ENCODE results near the gene PALB2. TPM values are rescaled to one million over a fixed set of nuclear protein-coding genes. Genes with fewer than 3 reads are reported as not detected.

Gene PALB2
- polyA plus RNA-seq, 1 of the 3 experiments (the other 2 are of a cell fraction) = 3.3 TPM

- POLR2A ChIA-PET = no interaction called here
- no peaks in the 10 kb centered on the region; the same call in 1 of the 2 replicates for H4K20me1 ChIP-seq (ENCODE audit: insufficient read depth)
- H3K27ac ChIP-seq (ENCODE audit: low read depth in 2 of 2, low read length in 1 of 2) = no peak overlapping the region
- H3K4me3 ChIP-seq (ENCODE audit: low read depth in 2 of 2, low read length in 1 of 2) = no peak overlapping the region
- H3K9ac ChIP-seq = 0 out of 2 replicates have a peak overlapping the region, but pooled peaks have one; percentile 2
- H3F3A ChIP-seq (replicated peaks; ENCODE audit: insufficient read depth) = peaks cover 2% of the 10 kb centered on the region
- no peaks in the 10 kb centered on the region for H3K9me2 ChIP-seq
- 90% methylated on average over 5 of the region's 5 CpGs for WGBS (ENCODE audit: low lambda C conversion rate)
- H3K27me3 ChIP-seq (ENCODE audit: insufficient read depth) = no peaks in the 10 kb centered on the region
- DNase-seq = no peak
- CTCF ChIA-PET = no interaction called here
- peaks cover 62% of the 10 kb centered on the region for H3K79me2 ChIP-seq (ENCODE audit: insufficient read depth)
- no peaks in the 10 kb centered on the region for H3K9me3 ChIP-seq
- H2AFZ ChIP-seq (ENCODE audit: low read depth) = no peak overlapping the region
- no peak for TF ChIP-seq NRF1 (IDR thresholded peaks at IDR 0.05; ENCODE audit: low read depth, low read length)
- TF ChIP-seq RFX5 (IDR thresholded peaks at IDR 0.05; ENCODE audit: low read length) = no peak
- no peak for TF ChIP-seq SIN3A (IDR thresholded peaks at IDR 0.05; ENCODE audit: borderline replicate concordance, low read depth, low read length)
- no peak for TF ChIP-seq MXI1 (IDR thresholded peaks at IDR 0.05; ENCODE audit: low read depth, low read length)
- TF ChIP-seq SMC3 (IDR thresholded peaks at IDR 0.05; ENCODE audit: low read depth, low read length) = no peak
- no peak for TF ChIP-seq YY1 (IDR thresholded peaks at IDR 0.05; ENCODE audit: low read depth)
- no peak for TF ChIP-seq IRF3 (IDR thresholded peaks at IDR 0.05; ENCODE audit: low read depth, low read length)
- TF ChIP-seq RXRA (IDR thresholded peaks at IDR 0.05; ENCODE audit: borderline replicate concordance, low read depth) = no peak
- TF ChIP-seq JUND (IDR thresholded peaks at IDR 0.05) = no peak
- TF ChIP-seq TCF12 (IDR thresholded peaks at IDR 0.05) = no peak
- no peak for TF ChIP-seq RAD21 (IDR thresholded peaks at IDR 0.05; ENCODE audit: low read length)
- no peak for TF ChIP-seq PBX3 (IDR thresholded peaks at IDR 0.05)
- no peak for TF ChIP-seq FOSL2 (IDR thresholded peaks at IDR 0.05; ENCODE audit: borderline replicate concordance, low read depth)
- no peak for TF ChIP-seq TAF1 (IDR thresholded peaks at IDR 0.05; ENCODE audit: borderline replicate concordance, low read depth, low read length)
- TF ChIP-seq EZH2phosphoT487 (IDR thresholded peaks at IDR 0.05; ENCODE audit: borderline replicate concordance, low read depth) = no peak
- no peak for TF ChIP-seq TEAD4 (IDR thresholded peaks at IDR 0.05; ENCODE audit: borderline replicate concordance, insufficient read depth)
- TF ChIP-seq ZBTB33 (IDR thresholded peaks at IDR 0.05; ENCODE audit: borderline replicate concordance, low read depth) = no peak
- TF ChIP-seq FOXJ3 (CRISPR knock-in tag; IDR thresholded peaks at IDR 0.05) = no peak
- TF ChIP-seq GATA2 (CRISPR knock-in tag; IDR thresholded peaks at IDR 0.05) = no peak
- TF ChIP-seq POLR2AphosphoS5 (IDR thresholded peaks at IDR 0.05; ENCODE audit: low read depth, low read length) = no peak
- no peak overlapping the region for H3K4me2 ChIP-seq
- peaks cover 11 to 12% of the 10 kb centered on the region in 2 experiments for H3K4me1 ChIP-seq (ENCODE audit: control insufficient read depth in 1 of 2, insufficient read depth in 2 of 2, low read depth in 1 of 2, low read length in 1 of 2)
- H3K36me3 ChIP-seq (replicated peaks in 1 of 2; ENCODE audit: control insufficient read depth in 1 of 2, insufficient read depth in 2 of 2, low read length in 1 of 2) = peaks cover 66 to 74% of the 10 kb centered on the region in 2 experiments
These were observed 79.5 kb downstream of the PALB2 start for GRCh38 chr16:23561586-23561985.

All from SK-N-SH (cell line).